HepG2 (cell line): Measurements from ENCODE around the gene MMGT1. TPM values are rescaled to one million over a fixed set of nuclear protein-coding genes. Genes with fewer than 3 reads are reported as not detected.

ENCODE experiments used
- AGO1 ChIP-seq: fragments of 200-400 bp; formaldehyde crosslinking; IDR thresholded peaks from 2 replicates; pipeline ENCODE4 v1.6.1; 2017; ENCODE audit warnings: mild to moderate bottlenecking, low read depth, low read length, moderate library complexity; ENCODE audit not compliant: poor library complexity, severe bottlenecking
- BRCA1 ChIP-seq: sonication (generic); formaldehyde crosslinking; IDR thresholded peaks from 2 replicates; pipeline ENCODE4 v1.4.0; 2020; ENCODE audit warnings: missing genetic modification reagents
- CEBPG ChIP-seq: IDR thresholded peaks from 2 replicates; pipeline ENCODE4 v1.6.1; 2016
- FOXJ3 ChIP-seq: sonication (generic); formaldehyde crosslinking; IDR thresholded peaks from 2 replicates; pipeline ENCODE4 v1.4.0; 2020; ENCODE audit warnings: missing genetic modification reagents, mild to moderate bottlenecking, borderline replicate concordance
- GLI4 ChIP-seq: sonication (generic); formaldehyde crosslinking; IDR thresholded peaks from 2 replicates; pipeline ENCODE4 v1.5.1; 2020; ENCODE audit warnings: missing genetic modification reagents, mild to moderate bottlenecking, moderate library complexity, borderline replicate concordance
- JUNB ChIP-seq: sonication (generic); formaldehyde crosslinking; IDR thresholded peaks from 2 replicates; pipeline ENCODE4 v1.8.0; 2022; ENCODE audit warnings: missing genetic modification reagents, mild to moderate bottlenecking, borderline replicate concordance
- LBX2 ChIP-seq: sonication (generic); formaldehyde crosslinking; IDR thresholded peaks from 2 replicates; pipeline ENCODE4 v1.5.0; 2020; ENCODE audit warnings: missing genetic modification reagents, mild to moderate bottlenecking, borderline replicate concordance
- MED13 ChIP-seq: sonication (generic); formaldehyde crosslinking; IDR thresholded peaks from 2 replicates; pipeline ENCODE4 v1.5.0; 2020; ENCODE audit warnings: missing genetic modification reagents
- MIER3 ChIP-seq: IDR thresholded peaks from 2 replicates; pipeline ENCODE4 v1.6.1; 2016; ENCODE audit warnings: missing compliant biosample characterization, borderline replicate concordance
- NFAT5 ChIP-seq: sonication (generic); formaldehyde crosslinking; IDR thresholded peaks from 2 replicates; pipeline ENCODE4 v1.4.0; 2020; ENCODE audit warnings: missing genetic modification reagents
- NR2F6 ChIP-seq, 2 experiments: IDR thresholded peaks; 2 replicates each; pipeline ENCODE4 v1.6.1; 2016; ENCODE audit warnings: antibody characterized with exemption in 1 of 2, mild to moderate bottlenecking in 1 of 2
- PBX2 ChIP-seq: IDR thresholded peaks from 2 replicates; pipeline ENCODE4 v1.6.1; 2016; ENCODE audit warnings: control low read depth
- SMARCE1 ChIP-seq: fragments of 450-650 bp; IDR thresholded peaks from 2 replicates; pipeline ENCODE4 v1.6.1; 2017; ENCODE audit warnings: borderline replicate concordance
- SOX5 ChIP-seq: IDR thresholded peaks from 2 replicates; pipeline ENCODE4 v1.6.1; 2016; ENCODE audit warnings: borderline replicate concordance
- SP5 ChIP-seq: IDR thresholded peaks from 2 replicates; pipeline ENCODE4 v1.6.1; 2016; ENCODE audit warnings: low read depth, borderline replicate concordance
- ZBTB49 ChIP-seq: sonication (generic); formaldehyde crosslinking; IDR thresholded peaks from 2 replicates; pipeline ENCODE4 v1.4.0; 2020; ENCODE audit warnings: missing genetic modification reagents, borderline replicate concordance
- ZNF33A ChIP-seq: sonication (generic); formaldehyde crosslinking; IDR thresholded peaks from 2 replicates; pipeline ENCODE4 v1.5.1; 2020; ENCODE audit warnings: missing genetic modification reagents, mild to moderate bottlenecking, moderate library complexity, borderline replicate concordance
- ZNF354B ChIP-seq: sonication (generic); formaldehyde crosslinking; IDR thresholded peaks from 2 replicates; pipeline ENCODE4 v1.8.0; 2022; ENCODE audit warnings: mild to moderate bottlenecking, missing genetic modification reagents
- ZNF44 ChIP-seq: sonication (generic); formaldehyde crosslinking; IDR thresholded peaks from 2 replicates; pipeline ENCODE4 v1.5.1; 2020; ENCODE audit warnings: mild to moderate bottlenecking, missing genetic modification reagents
- ZNF597 ChIP-seq: sonication (generic); formaldehyde crosslinking; IDR thresholded peaks from 2 replicates; pipeline ENCODE4 v1.5.0; 2020; ENCODE audit warnings: missing genetic modification reagents
- polyA plus RNA-seq, 8 experiments: library from polyadenylated mRNA; depleted of rRNA in 3 of 8; stranded (reverse) in 7 of 8; unstranded in 1 of 8; fragments of >200 nt; fragmentation: Illumina TruSeq in 4 of 8; extraction: Trizol in 4 of 8; gene quantifications; 2 replicates each; pipeline versions ENCODE4 v1.2.1 to v1.2.3, GENCODE V29; 2011 to 2016; ENCODE audit warnings: low read depth in 4 of 8, missing spikeins in 1 of 8, mixed read lengths in 1 of 8; ENCODE audit not compliant: insufficient read depth in 1 of 8
- total RNA-seq, 5 experiments: library from RNA; depleted of rRNA; stranded (reverse); fragments of >200 nt; fragmentation: Illumina TruSeq; extraction: Trizol; gene quantifications; 2 replicates each; pipeline ENCODE4 v1.2.3, GENCODE V29; 2016; ENCODE audit warnings: low read depth in 1 of 5

Gene MMGT1
- total and polyA plus RNA-seq, 2 of the 13 experiments (the other 11 are each of a cell fraction or from before 2014, with no cell fraction given), result 7.5 to 8.8 TPM

- TF ChIP-seq FOXJ3 (no peak), PBX2 (CRISPR knock-in tag) (no peak), SMARCE1 (no peak), ZNF354B (no peak), MIER3 (CRISPR knock-in tag) (no peak), CEBPG (CRISPR knock-in tag) (no peak), MED13 (CRISPR knock-in tag) (no peak), BRCA1 (CRISPR knock-in tag) (no peak), NFAT5 (CRISPR knock-in tag) (no peak), LBX2 (CRISPR knock-in tag) (no peak), ZBTB49 (CRISPR knock-in tag) (no peak), NR2F6 (IDR thresholded peaks at IDR 0.05) (no peak), NR2F6 (CRISPR knock-in tag; IDR thresholded peaks at IDR 0.05) (no peak), SOX5 (CRISPR knock-in tag) (no peak), ZNF33A (CRISPR knock-in tag) (no peak), SP5 (no peak), JUNB (CRISPR knock-in tag) (no peak), ZNF597 (CRISPR knock-in tag) (no peak), GLI4 (no peak), AGO1 (no peak), ZNF44 (CRISPR knock-in tag) (no peak)
Observed at GRCh38 chrX:135973548-135974278, at the start of gene MMGT1 (continued).
